Neuronal stem cell (in vitro differentiated cells): ENCODE measurements around the gene OLFML2B.
A peak's percentile ranks its signal among the peaks of the same experiment; 100 is the strongest.

Source experiments
- DNase-seq: peaks from one replicate; pipeline ENCODE4 v3.0.0-alpha.2; 2013; ENCODE audit warnings: low spot score
- H2AFZ ChIP-seq: one replicate; pipeline ENCODE4 v1.6.1; 2013; ENCODE audit warnings: mild to moderate bottlenecking, low read length, inconsistent platforms
- H2AK5ac ChIP-seq: 2 replicates; pipeline ENCODE4 v1.6.1; 2013; ENCODE audit warnings: low read depth, mild to moderate bottlenecking, inconsistent platforms, low read length, moderate library complexity, mixed read lengths
- H2BK120ac ChIP-seq: 2 replicates; pipeline ENCODE4 v1.6.1; 2013; ENCODE audit warnings: low read depth, mild to moderate bottlenecking, inconsistent platforms, low read length, moderate library complexity, mixed read lengths
- H2BK12ac ChIP-seq: one replicate; pipeline ENCODE4 v1.6.1; 2013; ENCODE audit warnings: low read length, inconsistent platforms
- H2BK15ac ChIP-seq: 2 replicates; pipeline ENCODE4 v1.6.1; 2013; ENCODE audit warnings: mild to moderate bottlenecking, low read length, inconsistent platforms, mixed read lengths
- H2BK5ac ChIP-seq: one replicate; pipeline ENCODE4 v1.6.1; 2013; ENCODE audit warnings: inconsistent platforms, mild to moderate bottlenecking, low read length, moderate library complexity
- H3K14ac ChIP-seq: one replicate; pipeline ENCODE4 v1.6.1; 2013; ENCODE audit warnings: low read length, inconsistent platforms
- H3K18ac ChIP-seq: 2 replicates; pipeline ENCODE4 v1.6.1; 2013; ENCODE audit warnings: low read length, inconsistent platforms
- H3K23ac ChIP-seq: 2 replicates; pipeline ENCODE4 v1.6.1; 2013; ENCODE audit warnings: low read depth, mild to moderate bottlenecking, mixed read lengths, low read length, inconsistent platforms; ENCODE audit not compliant: poor library complexity
- H3K27ac ChIP-seq: replicated peaks from 3 replicates; pipeline ENCODE4 v1.5.1; 2013; ENCODE audit warnings: low read length, inconsistent platforms
- H3K27me3 ChIP-seq, 3 experiments: 2 replicates each; pipeline ENCODE4 v1.6.1; 2013; ENCODE audit warnings: low read length in 3 of 3, mild to moderate bottlenecking in 2 of 3, inconsistent platforms in 1 of 3, low read depth in 1 of 3, mixed read lengths in 1 of 3, moderate library complexity in 1 of 3; ENCODE audit not compliant: control insufficient read depth in 3 of 3, insufficient read depth in 3 of 3
- H3K36me3 ChIP-seq, 2 donors: replicated peaks in 1 of 2; 2 replicates each; pipeline ENCODE4 v1.6.1; 2013; ENCODE audit warnings: low read length in 2 of 2; ENCODE audit not compliant: control insufficient read depth in 2 of 2, insufficient read depth in 2 of 2
- H3K4ac ChIP-seq: 2 replicates; pipeline ENCODE4 v1.6.1; 2013; ENCODE audit warnings: inconsistent platforms, mild to moderate bottlenecking, low read length, moderate library complexity
- H3K4me1 ChIP-seq, 2 donors: 1 replicate in 1 of 2; 2 replicates in 1 of 2; pipeline ENCODE4 v1.6.1; 2013; ENCODE audit warnings: low read length in 2 of 2, low read depth in 1 of 2; ENCODE audit not compliant: control insufficient read depth in 2 of 2, insufficient read depth in 1 of 2
- H3K4me2 ChIP-seq: one replicate; pipeline ENCODE4 v1.6.1; 2013; ENCODE audit warnings: mild to moderate bottlenecking, low read length, inconsistent platforms; ENCODE audit not compliant: insufficient read depth, poor library complexity, severe bottlenecking
- H3K4me3 ChIP-seq, 2 donors: 2 replicates each; pipeline ENCODE4 v1.5.1; 2013; ENCODE audit warnings: low read length in 2 of 2, mild to moderate bottlenecking in 2 of 2, inconsistent platforms in 1 of 2, moderate library complexity in 1 of 2
- H3K79me1 ChIP-seq: one replicate; pipeline ENCODE4 v1.6.1; 2013; ENCODE audit warnings: low read depth, mild to moderate bottlenecking, inconsistent platforms, low read length, moderate library complexity
- H3K9ac ChIP-seq: one replicate; pipeline ENCODE4 v1.6.1; 2013; ENCODE audit warnings: mild to moderate bottlenecking, low read depth, low read length, inconsistent platforms; ENCODE audit not compliant: poor library complexity
- H3K9me3 ChIP-seq, 2 donors: replicated peaks in 1 of 2; 2 replicates each; pipeline versions ENCODE3 to v1.6.1; 2013; ENCODE audit warnings: low read length in 2 of 2, mild to moderate bottlenecking in 2 of 2, inconsistent platforms in 1 of 2, low read depth in 1 of 2, mixed read lengths in 1 of 2, moderate library complexity in 1 of 2; ENCODE audit not compliant: control insufficient read depth in 2 of 2, insufficient read depth in 1 of 2
- H4K8ac ChIP-seq: one replicate; pipeline ENCODE4 v1.6.1; 2013; ENCODE audit warnings: low read depth, mild to moderate bottlenecking, inconsistent platforms, low read length, moderate library complexity
- H4K91ac ChIP-seq: one replicate; pipeline ENCODE4 v1.6.1; 2013; ENCODE audit warnings: low read length, low read depth, mild to moderate bottlenecking, inconsistent platforms; ENCODE audit not compliant: poor library complexity
- WGBS, 2 donors: extraction: QIAGEN DNeasy Blood & Tissue Kit; methylation state at CpG; one replicate each; pipeline ENCODE4 v1.1.7; 2013; ENCODE audit warnings: missing lambda C conversion rate in 2 of 2, mixed read lengths in 1 of 2; ENCODE audit not compliant: insufficient read length in 2 of 2, insufficient replicate concordance in 1 of 2; ENCODE audit errors: extremely low coverage in 2 of 2; 5-methylcytosine and 5-hydroxymethylcytosine counted together

The OLFML2B gene

GRCh38 chr1:162004441-162004950, 19.2 kb downstream of the OLFML2B start:
- H2BK12ac ChIP-seq: no peak overlapping the region
- no CpG with 5 or more reads among the region's 3 CpGs for WGBS, 2 donors
- no peak overlapping the region for H2BK5ac ChIP-seq
- no peak overlapping the region for H2AK5ac ChIP-seq
- no peak overlapping the region for H2BK120ac ChIP-seq
- no peak overlapping the region for H3K4me2 ChIP-seq
- no peak overlapping the region for H3K18ac ChIP-seq
- no peak overlapping the region for H3K14ac ChIP-seq
- H2AFZ ChIP-seq: no peak overlapping the region
- peaks cover 0 to 2% of the 10 kb centered on the region in 2 donors for H3K36me3 ChIP-seq
- H3K27me3 ChIP-seq: no peaks in the 10 kb centered on the region
- H4K8ac ChIP-seq: no peak overlapping the region
- no peak overlapping the region for H3K4me3 ChIP-seq
- no peaks in the 10 kb centered on the region for H3K4me1 ChIP-seq
- no peak overlapping the region for H3K27ac ChIP-seq
- H3K79me1 ChIP-seq: no peaks in the 10 kb centered on the region
- no peak for DNase-seq
- no peak overlapping the region for H4K91ac ChIP-seq
- no peaks in the 10 kb centered on the region for H3K9me3 ChIP-seq
- H3K9ac ChIP-seq: no peak overlapping the region
- H3K4ac ChIP-seq: no peak overlapping the region
- no peak overlapping the region for H3K23ac ChIP-seq
- no peak overlapping the region for H2BK15ac ChIP-seq

GRCh38 chr1:162003830-162004215, 19.8 kb downstream of the OLFML2B start:
- Histone ChIP-seq H3K27ac (no peak overlapping the region), H4K91ac (no peak overlapping the region)

GRCh38 chr1:162003061-162003829, 20.4 kb downstream of the OLFML2B start:
- H3K18ac ChIP-seq: no peak overlapping the region
- no peak overlapping the region for H2BK5ac ChIP-seq
- H3K27me3 ChIP-seq: no peaks in the 10 kb centered on the region
- H2BK120ac ChIP-seq: no peak overlapping the region
- no peak overlapping the region for H3K4me3 ChIP-seq
- H2AK5ac ChIP-seq: no peak overlapping the region
- H3K4me1 ChIP-seq: peaks cover 0 to 1% of the 10 kb centered on the region in 2 donors
- H3K14ac ChIP-seq: no peak overlapping the region
- no peaks in the 10 kb centered on the region for H3K9me3 ChIP-seq
- H3K23ac ChIP-seq: no peak overlapping the region
- no peaks in the 10 kb centered on the region for H3K79me1 ChIP-seq
- no peak overlapping the region for H3K4ac ChIP-seq
- peaks cover 0 to 2% of the 10 kb centered on the region in 2 donors for H3K36me3 ChIP-seq
- H2BK15ac ChIP-seq: no peak overlapping the region
- DNase-seq: no peak
- peak overlapping the region; percentile 6 for H2AFZ ChIP-seq
- H3K9ac ChIP-seq: no peak overlapping the region
- no peak overlapping the region for H3K27ac ChIP-seq
- no peak overlapping the region for H2BK12ac ChIP-seq
- no CpG with 5 or more reads among the region's 15 CpGs for WGBS, 2 donors
- no peak overlapping the region for H4K8ac ChIP-seq
- no peak overlapping the region for H3K4me2 ChIP-seq
- H4K91ac ChIP-seq: no peak overlapping the region

More at GRCh38 chr1:162003830-162004215, 19.8 kb downstream of the OLFML2B start:
- H2BK12ac ChIP-seq: no peak overlapping the region
- H2AFZ ChIP-seq: peak overlapping the region; percentile 6
- no peak overlapping the region for H2AK5ac ChIP-seq
- no peak overlapping the region for H2BK120ac ChIP-seq
- no peak overlapping the region for H3K4me2 ChIP-seq
- H3K14ac ChIP-seq: no peak overlapping the region
- no peaks in the 10 kb centered on the region for H3K9me3 ChIP-seq
- H2BK15ac ChIP-seq: no peak overlapping the region
- no peak overlapping the region for H3K9ac ChIP-seq
- H3K79me1 ChIP-seq: no peaks in the 10 kb centered on the region
- H3K27me3 ChIP-seq: no peaks in the 10 kb centered on the region
- H3K23ac ChIP-seq: no peak overlapping the region
- no peak overlapping the region for H3K4me3 ChIP-seq
- no peak overlapping the region for H2BK5ac ChIP-seq
- peaks cover 0 to under 1% of the 10 kb centered on the region in 2 donors for H3K4me1 ChIP-seq
- WGBS, 2 donors: no CpG with 5 or more reads among the region's 5 CpGs
- H3K4ac ChIP-seq: no peak overlapping the region
- no peak overlapping the region for H3K18ac ChIP-seq
- peaks cover 0 to 2% of the 10 kb centered on the region in 2 donors for H3K36me3 ChIP-seq
- H4K8ac ChIP-seq: no peak overlapping the region
- DNase-seq: no peak

- Histone ChIP-seq H2AFZ (no peak overlapping the region), H2BK12ac (no peak overlapping the region), H3K23ac (no peak overlapping the region), H3K9me3 (no peaks in the 10 kb centered on the region), H2BK5ac (peak overlapping the region; percentile 17), H3K4me3 (no peak overlapping the region), H3K14ac (no peak overlapping the region), H3K36me3 (peaks cover 0 to 5% of the 10 kb centered on the region in 2 donors), H3K4me2 (no peak overlapping the region), H3K27me3 (no peaks in the 10 kb centered on the region), H2BK15ac (no peak overlapping the region), H3K9ac (no peak overlapping the region), H3K4me1 (peaks cover 0 to 1% of the 10 kb centered on the region in 2 donors), H4K8ac (no peak overlapping the region), H2AK5ac (no peak overlapping the region), H3K4ac (no peak overlapping the region), H2BK120ac (no peak overlapping the region), H3K27ac (no peak overlapping the region), H4K91ac (no peak overlapping the region), H3K18ac (no peak overlapping the region), H3K79me1 (no peaks in the 10 kb centered on the region)
- no CpG with 5 or more reads among the region's 11 CpGs for WGBS, 2 donors
- DNase-seq: no peak
Observed at GRCh38 chr1:162000053-162000420, 23.6 kb downstream of the OLFML2B start.
